ENCODE data around the gene SIGLEC15.

The SIGLEC15 gene

DNA sequence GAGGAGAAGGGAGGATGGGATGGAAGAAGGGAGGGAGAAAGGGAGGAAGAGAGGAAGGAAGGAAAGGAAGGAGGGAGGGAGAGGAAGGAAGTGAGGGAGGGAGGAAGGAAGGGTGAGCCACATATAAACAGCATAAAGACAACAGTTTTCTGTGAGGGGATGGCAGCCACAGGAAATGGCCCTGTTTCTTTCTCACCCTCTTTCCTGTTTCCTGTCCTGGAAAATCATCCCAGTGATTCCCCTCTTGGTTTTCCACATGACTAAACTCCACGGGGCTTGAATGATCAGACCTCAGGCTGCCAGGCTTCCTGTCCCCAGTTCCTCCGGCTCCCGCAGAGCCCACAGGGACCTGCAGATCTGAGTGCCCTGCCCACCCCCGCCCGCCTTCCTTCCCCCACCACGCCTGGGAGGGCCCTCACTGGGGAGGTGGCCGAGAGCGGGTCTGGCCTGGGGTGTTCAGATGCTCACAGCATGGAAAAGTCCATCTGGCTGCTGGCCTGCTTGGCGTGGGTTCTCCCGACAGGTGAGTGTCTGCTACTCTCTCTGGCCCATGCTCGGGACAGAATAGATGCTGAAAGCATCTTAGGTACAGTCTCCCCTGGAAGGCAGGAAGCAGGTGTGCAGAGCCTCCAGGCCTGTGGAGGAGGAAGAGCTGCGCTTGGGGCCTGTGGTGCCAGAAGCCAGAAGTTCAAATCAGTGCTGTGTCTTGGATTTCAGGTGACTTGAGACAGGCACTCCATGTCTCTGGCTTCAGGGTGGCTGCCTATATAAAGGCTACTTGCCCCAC lies at the start of gene SIGLEC15:
SIGLEC15 (plus strand) TSS at position 418 of the 787 bp plus-strand sequence; CDS start at position 472, 54 bp downstream.
- no peak within 1 kb of the TSS for H3K4me3 ChIP-seq (ENCODE audit: low read depth, low read length)
- TF ChIP-seq CTCF (IDR thresholded peaks at IDR 0.05; ENCODE audit: borderline replicate concordance, insufficient read depth, low read depth, low read length): no peak

GRCh38 chr18:45775743-45776142 lies 49.7 kb upstream of the SIGLEC15 start:
- H3K4me3 ChIP-seq (ENCODE audit: low read depth, low read length): peak overlapping the region; percentile 75
- TF ChIP-seq CTCF (IDR thresholded peaks at IDR 0.05; ENCODE audit: borderline replicate concordance, insufficient read depth, low read depth, low read length): no peak

DNA sequence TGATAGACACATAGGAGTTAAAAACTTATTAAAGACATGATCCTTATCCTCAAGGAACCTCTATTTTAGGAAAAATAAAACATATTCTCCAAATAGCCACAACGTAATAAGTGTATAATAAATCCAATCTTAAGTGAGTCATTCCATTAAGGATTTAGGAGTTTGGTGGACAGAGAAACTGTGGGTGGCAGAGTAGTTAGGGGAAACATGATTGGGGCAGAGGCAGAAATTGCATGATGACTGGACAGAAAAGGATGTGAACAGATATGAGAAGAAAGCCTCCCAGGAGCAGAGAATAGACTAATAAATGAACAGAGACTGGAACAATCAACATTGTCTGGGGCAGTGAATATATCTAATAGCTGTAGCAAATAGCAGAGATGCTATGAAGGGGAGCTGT lies 48.1 kb upstream of the SIGLEC15 start:
- H3K4me3 ChIP-seq (ENCODE audit: low read depth, low read length): no peak overlapping the region
- TF ChIP-seq CTCF (IDR thresholded peaks at IDR 0.05; ENCODE audit: borderline replicate concordance, insufficient read depth, low read depth, low read length): no peak

DNA sequence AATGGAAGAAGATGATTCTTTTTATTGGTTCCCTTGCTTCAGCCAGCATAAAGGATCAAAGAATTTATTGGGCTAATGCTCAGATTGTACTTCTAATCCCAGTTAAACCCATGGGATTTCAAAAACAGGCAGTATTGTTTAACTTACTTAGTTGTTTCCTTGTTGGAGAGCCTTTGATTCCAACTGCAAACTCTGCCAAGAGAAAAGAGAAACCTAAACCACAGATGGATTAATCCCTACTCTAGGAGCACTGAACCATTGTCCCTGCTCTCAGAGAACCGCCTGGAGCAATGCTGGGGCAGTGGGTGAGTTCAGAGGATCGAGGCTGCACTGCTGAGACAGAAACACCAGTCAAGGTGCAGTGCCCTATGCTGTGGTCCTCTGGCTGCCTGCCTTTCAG lies 44.9 kb upstream of the SIGLEC15 start:
- H3K4me3 ChIP-seq (ENCODE audit: low read depth, low read length): no peak overlapping the region
- TF ChIP-seq CTCF (IDR thresholded peaks at IDR 0.05; ENCODE audit: borderline replicate concordance, insufficient read depth, low read depth, low read length): no peak

GRCh38 chr18:45782662-45783061 lies 42.8 kb upstream of the SIGLEC15 start:
- H3K4me3 ChIP-seq (ENCODE audit: low read depth, low read length): no peak overlapping the region
- TF ChIP-seq CTCF (IDR thresholded peaks at IDR 0.05; ENCODE audit: borderline replicate concordance, insufficient read depth, low read depth, low read length): no peak

DNA sequence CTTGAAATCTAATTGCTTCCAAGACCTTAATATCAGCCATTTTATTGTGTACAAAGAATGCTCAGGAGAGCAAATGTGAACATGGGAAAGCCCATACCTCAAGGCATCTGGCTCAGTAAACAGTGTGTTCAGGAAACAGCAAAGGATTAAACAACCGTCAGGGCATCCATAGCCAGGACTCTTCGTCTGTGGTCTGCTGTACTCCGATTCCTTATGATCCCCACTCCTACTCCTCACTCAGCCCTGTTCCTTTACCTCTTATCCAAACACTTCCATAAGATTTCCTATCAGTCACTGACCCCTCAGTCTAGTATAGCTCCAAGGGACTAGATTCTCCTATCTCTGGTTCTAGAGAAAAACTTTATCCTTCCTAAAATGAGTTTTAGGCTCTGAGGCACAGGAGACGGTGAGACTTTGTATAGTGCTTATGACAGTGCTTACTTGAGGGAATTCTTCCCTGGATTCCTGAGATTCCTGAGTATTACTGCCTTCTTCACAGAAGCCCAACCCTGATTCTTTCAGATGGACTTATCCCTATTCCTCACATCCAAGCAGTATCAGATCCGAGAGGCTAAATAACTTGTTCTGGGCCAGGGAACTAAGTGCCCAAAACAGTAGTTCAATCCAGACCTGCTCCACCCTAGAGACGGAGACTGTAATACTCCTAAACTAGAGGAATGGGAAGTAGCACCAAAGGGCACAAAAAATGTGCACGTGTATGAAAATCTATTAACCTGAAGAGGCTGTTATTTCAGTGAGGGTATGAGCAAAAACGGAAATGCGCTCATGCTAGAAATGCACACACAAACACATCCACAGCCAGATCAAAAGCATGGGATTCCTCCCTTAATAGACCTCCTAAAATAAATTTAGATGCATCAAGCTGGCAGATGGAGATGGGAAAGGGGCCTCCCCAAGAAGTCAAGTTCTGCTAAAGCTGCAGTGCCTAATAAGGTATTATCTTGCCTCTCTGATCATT lies 42.1 kb upstream of the SIGLEC15 start:
- H3K4me3 ChIP-seq (ENCODE audit: low read depth, low read length): no peak overlapping the region
- no peak for TF ChIP-seq CTCF (IDR thresholded peaks at IDR 0.05; ENCODE audit: borderline replicate concordance, insufficient read depth, low read depth, low read length)
